Suprapubic skin (tissue), 4 donors: ENCODE data around the gene POU6F1. TPM values are rescaled to one million over a fixed set of nuclear protein-coding genes. Genes with fewer than 3 reads are reported as not detected.
"Not testable (repeated sequence)": the region's sequence is repeated elsewhere in the genome, so short reads cannot be mapped to it uniquely, and the experiment has no call there.

Source experiments
- DNase-seq, 2 donors: peaks; one replicate each; pipeline ENCODE4 v3.0.0-alpha.2; 2019; ENCODE audit warnings: low spot score in 2 of 2
- H3K27ac ChIP-seq: fragments of 200-600 bp; sonication (generic); one replicate; pipeline ENCODE4 v1.5.1; 2019
- H3K27me3 ChIP-seq: fragments of 200-600 bp; sonication (generic); one replicate; pipeline ENCODE4 v1.5.1; 2019
- H3K36me3 ChIP-seq: fragments of 200-600 bp; sonication (generic); one replicate; pipeline ENCODE4 v1.5.1; 2019
- H3K4me1 ChIP-seq: fragments of 200-600 bp; sonication (generic); one replicate; pipeline ENCODE4 v1.5.1; 2019
- H3K4me3 ChIP-seq: fragments of 200-600 bp; sonication (generic); one replicate; pipeline ENCODE4 v1.5.1; 2019; ENCODE audit warnings: mild to moderate bottlenecking
- H3K9me3 ChIP-seq: fragments of 200-600 bp; sonication (generic); one replicate; pipeline ENCODE4 v1.5.1; 2019
- EP300 ChIP-seq: sonication (generic); formaldehyde crosslinking; IDR thresholded peaks from one replicate; pipeline ENCODE4 v1.6.1; 2017; ENCODE audit warnings: antibody characterized with exemption
- POLR2A ChIP-seq, 2 donors: fragments of 450-650 bp; IDR thresholded peaks; one replicate each; pipeline ENCODE4 v1.6.1; 2017; ENCODE audit warnings: antibody characterized with exemption in 2 of 2, mild to moderate bottlenecking in 2 of 2, moderate library complexity in 2 of 2
- POLR2AphosphoS5 ChIP-seq, 3 donors: sonication (generic); formaldehyde crosslinking; IDR thresholded peaks; one replicate each; pipeline ENCODE4 v1.6.1; 2017; ENCODE audit warnings: antibody characterized with exemption in 3 of 3
- WGBS: methylation state at CpG from one replicate; pipeline ENCODE4 v1.1.5; 2018; 5-methylcytosine and 5-hydroxymethylcytosine counted together
- total RNA-seq, 4 donors: library from RNA; depleted of rRNA; stranded (reverse); fragments of >200 nt; gene quantifications; one replicate each; pipeline ENCODE4 v1.1.0, GENCODE V29; 2016
- TF ChIP-seq, protein P1 (sequence below), 2 donors: fragments of 200-600 bp in 1 of 2; fragments of 450-650 bp in 1 of 2; sonication (generic) in 1 of 2; IDR thresholded peaks; one replicate each; pipeline ENCODE4 v1.5.1; 2016 to 2019; ENCODE audit warnings: antibody characterized with exemption in 2 of 2, mild to moderate bottlenecking in 1 of 2, moderate library complexity in 1 of 2

Gene POU6F1
- total RNA-seq, 4 donors from 2014 or later: 9.4 to 36.5 (median 13.6) TPM

DNA sequence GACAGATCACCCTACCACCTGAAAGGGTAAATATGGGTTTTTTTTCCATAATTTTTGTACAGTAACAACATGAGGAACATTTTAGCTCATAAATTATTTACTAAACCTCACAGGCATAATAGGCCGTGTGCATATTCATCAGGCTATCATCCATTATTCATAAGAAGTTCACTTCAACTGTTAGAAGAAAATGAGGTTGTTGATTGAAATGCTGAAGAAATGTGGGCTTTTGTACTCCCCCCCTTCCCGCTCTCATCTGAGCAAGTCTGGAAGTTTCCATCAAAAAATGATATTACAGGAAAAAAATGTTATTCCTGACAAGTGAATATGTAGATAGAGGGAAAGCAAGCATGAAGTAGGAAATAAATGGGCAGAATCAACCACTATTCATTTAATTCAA, 7.9 kb upstream of the POU6F1 start:
- WGBS: 81% methylated on average over 2 of the region's 2 CpGs
- Histone ChIP-seq H3K9me3 (no peaks in the 10 kb centered on the region), H3K36me3 (no peaks in the 10 kb centered on the region), H3K4me3 (no peak overlapping the region), H3K27me3 (no peaks in the 10 kb centered on the region), H3K4me1 (no peaks in the 10 kb centered on the region), H3K27ac (no peak overlapping the region)
- DNase-seq: no peak
- TF ChIP-seq, protein P1, sequence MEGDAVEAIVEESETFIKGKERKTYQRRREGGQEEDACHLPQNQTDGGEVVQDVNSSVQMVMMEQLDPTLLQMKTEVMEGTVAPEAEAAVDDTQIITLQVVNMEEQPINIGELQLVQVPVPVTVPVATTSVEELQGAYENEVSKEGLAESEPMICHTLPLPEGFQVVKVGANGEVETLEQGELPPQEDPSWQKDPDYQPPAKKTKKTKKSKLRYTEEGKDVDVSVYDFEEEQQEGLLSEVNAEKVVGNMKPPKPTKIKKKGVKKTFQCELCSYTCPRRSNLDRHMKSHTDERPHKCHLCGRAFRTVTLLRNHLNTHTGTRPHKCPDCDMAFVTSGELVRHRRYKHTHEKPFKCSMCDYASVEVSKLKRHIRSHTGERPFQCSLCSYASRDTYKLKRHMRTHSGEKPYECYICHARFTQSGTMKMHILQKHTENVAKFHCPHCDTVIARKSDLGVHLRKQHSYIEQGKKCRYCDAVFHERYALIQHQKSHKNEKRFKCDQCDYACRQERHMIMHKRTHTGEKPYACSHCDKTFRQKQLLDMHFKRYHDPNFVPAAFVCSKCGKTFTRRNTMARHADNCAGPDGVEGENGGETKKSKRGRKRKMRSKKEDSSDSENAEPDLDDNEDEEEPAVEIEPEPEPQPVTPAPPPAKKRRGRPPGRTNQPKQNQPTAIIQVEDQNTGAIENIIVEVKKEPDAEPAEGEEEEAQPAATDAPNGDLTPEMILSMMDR (IDR thresholded peaks at IDR 0.05): no peak
- TF ChIP-seq EP300: no peak
- TF ChIP-seq POLR2A (IDR thresholded peaks at IDR 0.05): no peak
- no peak for TF ChIP-seq POLR2AphosphoS5 (IDR thresholded peaks at IDR 0.05)

GRCh38 chr12:51225234-51225633, 7.4 kb upstream of the POU6F1 start:
- H3K27ac ChIP-seq: no peak overlapping the region
- TF ChIP-seq POLR2AphosphoS5 (IDR thresholded peaks at IDR 0.05): no peak
- TF ChIP-seq POLR2A (IDR thresholded peaks at IDR 0.05): no peak
- TF ChIP-seq EP300: no peak
- TF ChIP-seq, protein P1 (IDR thresholded peaks at IDR 0.05): no peak
- H3K4me3 ChIP-seq: no peak overlapping the region
- no peaks in the 10 kb centered on the region for H3K36me3 ChIP-seq
- no peak for DNase-seq
- H3K27me3 ChIP-seq: no peaks in the 10 kb centered on the region
- WGBS: 86% methylated on average over 4 of the region's 4 CpGs
- H3K9me3 ChIP-seq: no peaks in the 10 kb centered on the region
- H3K4me1 ChIP-seq: no peaks in the 10 kb centered on the region

GRCh38 chr12:51224625-51225024, 6.8 kb upstream of the POU6F1 start:
- Histone ChIP-seq H3K27ac (no peak overlapping the region), H3K9me3 (no peaks in the 10 kb centered on the region), H3K36me3 (no peaks in the 10 kb centered on the region), H3K27me3 (no peaks in the 10 kb centered on the region), H3K4me1 (no peaks in the 10 kb centered on the region), H3K4me3 (no peak overlapping the region)
- DNase-seq: no peak
- TF ChIP-seq, protein P1 (IDR thresholded peaks at IDR 0.05): no peak
- TF ChIP-seq POLR2AphosphoS5 (IDR thresholded peaks at IDR 0.05) (no peak), EP300 (no peak), POLR2A (IDR thresholded peaks at IDR 0.05) (no peak)
- 90% methylated on average over 3 of the region's 3 CpGs for WGBS

DNA sequence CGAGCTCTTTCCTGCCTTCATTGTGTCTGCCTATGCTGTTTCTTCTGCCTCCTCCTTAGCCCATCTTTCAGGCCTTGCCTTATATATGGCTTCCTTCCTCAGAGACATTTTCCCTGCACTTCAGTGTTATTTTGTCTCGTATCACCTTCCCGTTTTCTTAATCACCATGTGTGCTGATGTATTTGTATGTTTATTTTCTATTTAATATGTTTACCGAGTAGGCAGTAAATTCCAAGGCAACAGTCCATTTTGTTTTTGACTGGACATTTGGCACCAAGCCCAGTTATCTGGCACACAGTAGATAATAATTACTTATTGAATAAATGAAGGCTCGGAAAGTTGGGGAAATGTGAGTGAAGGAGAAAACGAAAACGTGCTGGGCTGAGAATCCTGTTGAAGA, 4.6 kb upstream of the POU6F1 start:
- Histone ChIP-seq H3K27me3 (no peaks in the 10 kb centered on the region), H3K4me1 (peaks cover 12% of the 10 kb centered on the region), H3K27ac (no peak overlapping the region), H3K4me3 (no peak overlapping the region), H3K9me3 (no peaks in the 10 kb centered on the region), H3K36me3 (no peaks in the 10 kb centered on the region)
- WGBS: 70% methylated on average over 6 of the region's 7 CpGs
- no peak for DNase-seq
- TF ChIP-seq, protein P1 (IDR thresholded peaks at IDR 0.05): no peak
- TF ChIP-seq EP300 (no peak), POLR2A (IDR thresholded peaks at IDR 0.05) (no peak), POLR2AphosphoS5 (IDR thresholded peaks at IDR 0.05) (no peak)

GRCh38 chr12:51219857-51220256, 2.0 kb upstream of the POU6F1 start:
- not testable (repeated sequence) for H3K27ac ChIP-seq, H3K4me3 ChIP-seq, H3K27me3 ChIP-seq, H3K36me3 ChIP-seq, DNase-seq, H3K9me3 ChIP-seq
- peaks cover 22% of the 10 kb centered on the region for H3K4me1 ChIP-seq
- 88% methylated on average over 12 of the region's 12 CpGs for WGBS

- Histone ChIP-seq H3K27me3 (no peaks in the 10 kb centered on the region), H3K36me3 (no peaks in the 10 kb centered on the region), H3K4me1 (peaks cover 22% of the 10 kb centered on the region), H3K9me3 (no peaks in the 10 kb centered on the region), H3K27ac (no peak overlapping the region), H3K4me3 (no peak overlapping the region)
- 75% methylated on average over 5 of the region's 5 CpGs for WGBS
- TF ChIP-seq POLR2A (IDR thresholded peaks at IDR 0.05) (no peak), EP300 (no peak), POLR2AphosphoS5 (IDR thresholded peaks at IDR 0.05) (no peak)
- TF ChIP-seq, protein P1 (IDR thresholded peaks at IDR 0.05): no peak
- no peak for DNase-seq
These were observed 1.5 kb upstream of the POU6F1 start for GRCh38 chr12:51219322-51219721.
